ENCODE measurements around the gene MCM9. TPM values are rescaled to one million over a fixed set of nuclear protein-coding genes. Genes with fewer than 3 reads are reported as not detected.

Gene MCM9
- total RNA-seq, 4 donors from 2014 or later = 26.7 to 47.2 (median 35.8) TPM

- no peaks in the 10 kb centered on the region for H3K4me1 ChIP-seq
- H3K9me3 ChIP-seq = no peaks in the 10 kb centered on the region
- peaks cover 13 to 23% of the 10 kb centered on the region in 2 donors for H3K36me3 ChIP-seq
- no peak overlapping the region for H3K27ac ChIP-seq
- intact Hi-C loops (cut with DNase I) = no loop called here
- WGBS, 2 donors = 80 to 85% methylated on average over 2 of the region's 2 CpGs
- DNase-seq = no peak
- TF ChIP-seq, protein P1, sequence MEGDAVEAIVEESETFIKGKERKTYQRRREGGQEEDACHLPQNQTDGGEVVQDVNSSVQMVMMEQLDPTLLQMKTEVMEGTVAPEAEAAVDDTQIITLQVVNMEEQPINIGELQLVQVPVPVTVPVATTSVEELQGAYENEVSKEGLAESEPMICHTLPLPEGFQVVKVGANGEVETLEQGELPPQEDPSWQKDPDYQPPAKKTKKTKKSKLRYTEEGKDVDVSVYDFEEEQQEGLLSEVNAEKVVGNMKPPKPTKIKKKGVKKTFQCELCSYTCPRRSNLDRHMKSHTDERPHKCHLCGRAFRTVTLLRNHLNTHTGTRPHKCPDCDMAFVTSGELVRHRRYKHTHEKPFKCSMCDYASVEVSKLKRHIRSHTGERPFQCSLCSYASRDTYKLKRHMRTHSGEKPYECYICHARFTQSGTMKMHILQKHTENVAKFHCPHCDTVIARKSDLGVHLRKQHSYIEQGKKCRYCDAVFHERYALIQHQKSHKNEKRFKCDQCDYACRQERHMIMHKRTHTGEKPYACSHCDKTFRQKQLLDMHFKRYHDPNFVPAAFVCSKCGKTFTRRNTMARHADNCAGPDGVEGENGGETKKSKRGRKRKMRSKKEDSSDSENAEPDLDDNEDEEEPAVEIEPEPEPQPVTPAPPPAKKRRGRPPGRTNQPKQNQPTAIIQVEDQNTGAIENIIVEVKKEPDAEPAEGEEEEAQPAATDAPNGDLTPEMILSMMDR (IDR thresholded peaks at IDR 0.05) = no peak
- no peak for TF ChIP-seq POLR2A (IDR thresholded peaks at IDR 0.05)
- no peaks in the 10 kb centered on the region for H3K27me3 ChIP-seq
- H3K4me3 ChIP-seq (replicated peaks in 1 of 3) = no peak overlapping the region
Measured at GRCh38 chr6:118830691-118831090, 104.3 kb downstream of the MCM9 start.

- Histone ChIP-seq H3K27ac (no peak overlapping the region), H3K36me3 (peaks cover 13 to 25% of the 10 kb centered on the region in 2 donors), H3K4me1 (no peaks in the 10 kb centered on the region), H3K27me3 (no peaks in the 10 kb centered on the region), H3K4me3 (replicated peaks in 1 of 3) (no peak overlapping the region), H3K9me3 (no peaks in the 10 kb centered on the region)
- WGBS, 2 donors = 93% methylated on average over 2 of the region's 2 CpGs
- TF ChIP-seq, protein P1 (IDR thresholded peaks at IDR 0.05) = no peak
- no peak for TF ChIP-seq POLR2A (IDR thresholded peaks at IDR 0.05)
- intact Hi-C loops (cut with DNase I) = no loop called here
- DNase-seq = no peak
Measured at GRCh38 chr6:118829817-118830478, 105.0 kb downstream of the MCM9 start.

GRCh38 chr6:118826096-118826495 lies 108.9 kb downstream of the MCM9 start:
- Histone ChIP-seq H3K9me3 (no peaks in the 10 kb centered on the region), H3K36me3 (peaks cover 18 to 29% of the 10 kb centered on the region in 2 donors), H3K4me1 (peaks cover 0 to 12% of the 10 kb centered on the region in 2 donors), H3K4me3 (replicated peaks in 1 of 3) (no peak overlapping the region), H3K27ac (no peak overlapping the region), H3K27me3 (no peaks in the 10 kb centered on the region)
- intact Hi-C loops (cut with DNase I) = no loop called here
- no peak for DNase-seq
- TF ChIP-seq, protein P1 (IDR thresholded peaks at IDR 0.05) = no peak
- TF ChIP-seq POLR2A (IDR thresholded peaks at IDR 0.05) = no peak
- 81 to 98% methylated on average over 4 of the region's 4 CpGs for WGBS, 2 donors

DNA sequence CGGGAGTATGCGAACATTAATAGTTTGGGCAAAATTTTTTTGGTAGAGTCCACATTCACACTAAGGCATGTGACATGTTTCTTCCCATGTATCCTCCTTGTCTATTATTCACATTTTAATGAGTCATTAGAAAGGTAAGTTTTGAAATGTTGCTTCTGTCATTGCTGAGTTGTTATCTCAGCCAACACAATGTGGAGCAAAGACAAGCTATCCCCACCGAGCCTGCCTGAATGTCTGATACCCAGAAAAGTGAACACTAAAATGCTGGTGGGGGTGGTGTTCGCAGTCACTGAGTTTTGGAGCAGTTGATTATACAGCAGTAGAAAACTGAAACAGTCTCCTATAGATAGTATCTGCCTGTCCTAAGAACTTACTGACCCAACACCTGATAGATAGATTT lies 109.3 kb downstream of the MCM9 start:
- Histone ChIP-seq H3K36me3 (peaks cover 18 to 29% of the 10 kb centered on the region in 2 donors), H3K27me3 (no peaks in the 10 kb centered on the region), H3K4me1 (peaks cover 0 to 12% of the 10 kb centered on the region in 2 donors), H3K27ac (no peak overlapping the region), H3K9me3 (no peaks in the 10 kb centered on the region), H3K4me3 (replicated peaks in 1 of 3) (no peak overlapping the region)
- intact Hi-C loops (cut with DNase I) = no loop called here
- WGBS, 2 donors = 90 to 92% methylated on average over 4 of the region's 4 CpGs
- DNase-seq = no peak
- no peak for TF ChIP-seq POLR2A (IDR thresholded peaks at IDR 0.05)
- TF ChIP-seq, protein P1 (IDR thresholded peaks at IDR 0.05) = no peak

DNA sequence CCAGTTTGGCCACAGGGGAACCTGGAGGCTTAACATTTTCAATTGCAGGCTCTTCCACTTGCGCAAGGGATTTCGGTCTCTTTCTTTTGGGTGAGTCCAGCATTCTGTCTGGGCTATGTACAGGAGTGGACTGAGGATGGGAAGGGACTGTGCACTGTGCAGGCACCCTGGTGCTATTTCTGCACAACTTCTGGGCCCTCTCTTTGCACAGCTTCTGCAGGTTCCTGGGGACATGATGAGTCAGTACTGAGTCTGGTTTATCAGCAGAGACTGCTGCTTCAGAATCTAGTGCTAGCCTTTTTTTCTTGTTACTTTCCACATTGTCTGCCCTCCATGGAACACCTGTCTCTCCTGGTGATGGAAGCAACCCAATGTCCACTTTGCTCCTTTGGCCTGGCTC lies 119.5 kb downstream of the MCM9 start:
- Histone ChIP-seq H3K4me3 (replicated peaks in 1 of 3) (no peak overlapping the region), H3K4me1 (no peaks in the 10 kb centered on the region), H3K27me3 (no peaks in the 10 kb centered on the region), H3K36me3 (peaks cover 5 to 8% of the 10 kb centered on the region in 2 donors), H3K9me3 (no peaks in the 10 kb centered on the region), H3K27ac (no peak overlapping the region)
- TF ChIP-seq POLR2A (IDR thresholded peaks at IDR 0.05) = no peak
- TF ChIP-seq, protein P1 (IDR thresholded peaks at IDR 0.05) = no peak
- WGBS, 2 donors = 88 to 100% methylated on average over 2 of the region's 2 CpGs
- DNase-seq = no peak
- intact Hi-C loops (cut with DNase I) = no loop called here
